ENCODE data around the gene TNRC6C.

Gene TNRC6C

DNA sequence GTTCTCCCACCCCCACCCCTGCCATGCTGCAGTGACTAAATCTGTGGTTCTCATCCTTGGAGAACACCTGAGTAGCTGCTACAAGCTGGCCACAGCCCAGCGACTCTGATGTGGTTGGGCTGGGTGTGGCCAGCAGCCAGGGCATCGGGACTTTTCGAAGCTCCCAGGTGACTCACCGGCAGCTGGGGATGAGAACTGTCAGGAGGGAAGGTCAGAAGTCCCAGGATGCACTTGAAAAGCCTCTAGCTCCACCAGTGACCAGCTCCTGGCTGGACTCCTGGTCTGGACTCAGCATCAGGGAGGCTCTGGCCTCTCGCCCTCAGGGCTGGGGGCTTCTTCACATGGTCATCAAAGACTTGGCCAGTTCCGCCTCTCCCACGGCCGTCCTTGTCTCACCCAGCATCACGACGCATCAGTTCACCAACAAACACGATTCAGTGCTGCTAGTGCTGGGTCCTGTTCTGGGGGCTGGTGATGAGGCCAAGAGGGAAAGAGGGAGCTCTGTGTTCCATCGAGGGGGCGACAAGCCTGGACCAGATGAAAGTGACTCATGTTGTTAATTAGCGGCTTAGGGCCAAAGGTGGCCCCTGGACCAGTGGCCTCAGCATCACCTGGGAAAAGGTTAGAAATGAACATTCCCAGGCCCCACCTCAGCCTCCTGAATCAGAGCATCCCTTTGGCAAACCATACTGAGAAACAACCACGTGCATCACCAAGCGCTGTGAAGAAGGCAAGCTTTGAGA is 183.8 kb downstream of the TNRC6C start:
- DNase-seq, result no peak

DNA sequence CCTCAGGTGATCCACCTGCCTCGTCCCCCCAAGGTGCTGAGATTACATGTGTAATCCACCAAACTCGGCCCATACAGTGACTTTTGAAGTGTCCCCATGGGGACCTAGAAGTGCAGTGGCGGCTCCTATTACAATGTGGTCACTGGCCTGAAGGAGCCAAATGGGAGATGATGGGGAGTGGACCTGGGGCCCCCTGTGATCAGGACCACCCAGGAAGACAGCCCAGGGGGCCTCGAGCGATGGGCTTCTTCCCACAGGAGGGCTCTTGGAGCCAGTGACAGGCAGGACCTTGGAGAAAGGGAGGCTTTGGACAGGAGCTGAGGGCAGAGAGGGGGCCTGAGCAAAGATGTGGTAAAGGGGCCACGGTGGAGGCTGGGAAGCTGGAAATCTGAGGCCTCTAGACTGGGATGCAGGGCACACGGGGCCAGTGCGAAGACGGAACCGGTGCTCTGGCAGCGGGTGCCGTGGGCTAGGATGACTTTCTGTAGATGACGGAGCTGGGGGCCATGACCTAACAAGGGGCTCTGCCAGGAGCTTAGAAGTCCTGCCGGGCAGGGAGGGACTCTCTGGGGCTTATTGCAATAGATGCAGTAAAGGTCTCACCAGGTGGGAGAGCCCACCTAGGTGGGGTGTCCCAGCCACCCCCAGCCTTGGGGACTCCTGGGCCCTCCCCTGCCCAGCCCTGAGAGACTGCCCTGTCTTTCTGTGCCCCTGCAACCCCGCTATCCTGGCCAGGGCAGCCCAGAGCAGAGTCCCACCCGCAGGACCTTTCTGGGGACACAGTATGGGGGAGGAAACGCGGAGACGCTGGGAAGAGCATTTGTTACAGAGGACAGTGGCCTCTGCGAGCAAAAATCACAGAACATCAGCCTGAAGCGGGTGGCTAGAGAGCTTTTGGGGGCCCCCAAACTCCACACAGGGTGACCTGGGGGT is 185.0 kb downstream of the TNRC6C start:
- DNase-seq, result no peak

DNA sequence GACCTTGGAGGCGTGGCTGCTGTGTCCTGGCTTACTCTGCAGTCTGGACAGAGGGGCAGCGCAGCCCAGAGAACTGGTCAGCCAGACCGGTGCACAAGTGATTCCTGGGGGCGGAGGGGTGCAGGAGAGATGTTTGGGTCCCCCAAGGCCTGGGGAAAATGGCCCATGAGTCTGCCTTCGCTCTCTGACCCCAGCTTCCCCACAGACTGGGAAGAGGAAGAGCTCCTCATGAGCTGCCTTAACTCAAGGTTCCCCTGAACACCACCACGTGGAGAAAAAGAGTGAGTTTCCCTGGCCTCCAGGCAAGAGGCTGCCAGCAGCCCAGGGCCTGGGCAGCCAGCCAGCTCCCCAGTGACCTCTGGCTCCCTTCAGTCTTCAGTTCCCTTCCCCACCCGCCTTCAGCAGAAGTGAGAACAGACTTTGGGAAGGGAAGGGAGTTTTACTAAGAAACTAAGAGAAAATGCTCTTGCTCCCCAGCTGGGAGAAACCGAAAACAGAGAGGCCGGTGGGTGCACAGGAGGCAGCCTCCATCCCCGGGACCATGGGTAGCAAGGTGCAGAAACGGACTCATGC is 185.7 kb downstream of the TNRC6C start:
- DNase-seq, result no peak

DNA sequence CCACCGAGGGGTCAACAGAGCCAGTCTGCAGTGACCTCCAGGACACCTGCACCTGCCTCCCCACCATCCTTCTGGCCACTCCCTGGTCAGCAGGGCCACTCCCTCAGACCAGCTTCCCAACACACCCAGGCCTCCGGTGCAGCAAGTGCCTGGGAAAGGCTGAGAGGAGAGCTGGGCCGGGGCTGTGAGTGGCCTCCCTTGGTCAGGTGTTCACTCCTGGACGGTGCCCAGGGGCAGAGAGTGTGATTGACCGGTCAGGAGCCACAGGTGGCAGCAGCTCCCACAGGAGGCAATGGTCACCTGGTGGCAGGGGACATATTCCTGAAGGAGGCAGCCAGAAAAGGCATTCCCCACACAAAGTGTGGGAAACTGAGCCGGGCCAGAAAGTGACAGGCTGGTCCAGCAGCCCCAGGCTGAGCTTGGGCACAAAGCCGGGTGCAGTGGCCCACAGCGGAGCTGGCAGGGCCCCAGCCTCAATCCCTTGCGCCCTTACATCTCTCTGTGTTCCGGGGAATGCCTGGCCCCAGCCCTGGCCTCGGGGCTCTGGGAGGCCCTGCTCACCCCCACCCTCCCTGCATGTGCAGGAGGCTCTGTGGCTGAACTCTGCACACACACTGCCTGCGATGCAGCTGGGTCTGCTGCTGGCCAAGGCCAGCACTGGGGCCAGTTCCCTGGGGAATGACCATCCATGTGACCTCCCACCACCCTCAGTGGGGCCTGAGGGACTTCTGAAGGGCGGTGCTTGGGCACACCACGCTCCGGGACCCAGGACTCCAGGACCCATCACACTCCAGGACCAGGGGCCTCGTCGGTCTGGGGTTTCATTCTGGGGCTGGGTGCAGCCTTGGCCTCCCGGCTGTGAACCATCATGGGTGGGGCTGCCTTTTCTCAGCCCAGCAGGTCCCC is 186.5 kb downstream of the TNRC6C start:
- no peak for DNase-seq

DNA sequence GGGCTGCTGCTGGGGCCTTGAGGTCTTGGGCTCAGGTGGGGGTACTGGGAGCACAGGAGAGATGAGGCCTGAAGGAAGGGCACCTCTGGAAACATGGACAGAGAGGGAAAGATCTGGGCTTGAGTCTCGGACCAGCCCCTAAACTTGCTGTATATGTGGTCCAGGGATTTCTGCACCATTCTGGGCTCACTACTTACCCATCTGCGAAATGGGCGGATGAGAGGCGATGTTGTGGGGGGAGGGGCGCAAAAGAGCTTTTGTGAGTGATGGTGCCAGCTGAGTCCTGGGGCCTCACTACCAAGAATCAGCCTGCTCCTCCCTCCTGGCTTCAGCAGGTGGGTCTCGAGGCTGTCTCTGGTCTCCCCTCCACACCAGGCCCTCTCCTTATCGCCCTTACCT is 188.0 kb downstream of the TNRC6C start:
- no peak for DNase-seq

DNA sequence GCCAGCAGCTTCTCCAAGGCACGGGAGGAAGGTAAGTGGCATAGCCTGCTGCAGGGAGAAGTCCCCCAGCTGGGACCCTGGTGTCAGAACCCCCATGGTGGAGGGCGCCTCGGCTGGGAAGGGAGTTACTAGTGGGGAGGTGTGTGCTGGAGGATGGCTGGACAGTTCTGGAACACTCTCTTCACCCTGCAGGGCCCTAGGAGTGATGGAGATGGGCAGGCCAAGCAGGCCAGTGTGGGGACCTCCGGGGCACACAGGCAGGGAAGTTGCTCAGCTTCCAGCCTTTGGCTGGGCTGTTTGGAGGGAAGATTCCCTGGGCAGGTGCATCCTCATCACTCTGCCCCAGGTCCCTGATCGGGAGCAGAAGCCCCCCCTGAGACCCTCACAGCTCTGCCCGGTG is 188.4 kb downstream of the TNRC6C start:
- no peak for DNase-seq

DNA sequence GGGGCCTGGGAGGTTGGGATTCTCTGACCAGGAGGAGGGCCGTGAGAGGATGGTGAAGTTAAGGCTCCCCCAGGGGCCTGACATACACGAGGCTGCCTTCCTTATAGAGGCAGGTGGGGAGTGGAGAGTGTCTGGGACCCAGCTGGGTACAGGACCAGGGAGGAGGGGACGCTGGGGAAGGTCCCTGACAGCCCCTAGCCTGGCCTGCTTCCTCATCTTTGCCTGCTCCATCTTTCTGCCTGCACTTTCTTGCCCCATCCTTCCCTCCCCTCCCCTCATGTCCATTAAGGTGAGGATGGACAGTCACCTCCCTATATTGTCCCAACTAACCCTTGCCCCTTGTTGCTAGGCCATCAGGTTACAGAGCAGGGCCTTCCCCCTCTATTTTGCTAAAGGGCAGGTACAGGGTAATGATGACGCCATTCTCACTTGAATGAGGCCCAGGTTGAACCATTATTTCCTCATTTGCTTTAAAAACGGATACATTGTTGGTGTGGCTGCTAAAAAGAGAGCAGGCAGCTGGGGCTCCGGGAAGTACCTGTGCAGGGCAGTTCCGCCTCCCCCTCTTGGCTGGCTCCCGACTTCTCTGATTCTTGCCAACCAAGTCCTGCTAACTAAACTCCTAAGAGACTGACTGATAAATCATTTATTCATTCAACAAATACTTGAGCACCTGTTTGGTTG is 189.0 kb downstream of the TNRC6C start:
- DNase-seq, result no peak

DNA sequence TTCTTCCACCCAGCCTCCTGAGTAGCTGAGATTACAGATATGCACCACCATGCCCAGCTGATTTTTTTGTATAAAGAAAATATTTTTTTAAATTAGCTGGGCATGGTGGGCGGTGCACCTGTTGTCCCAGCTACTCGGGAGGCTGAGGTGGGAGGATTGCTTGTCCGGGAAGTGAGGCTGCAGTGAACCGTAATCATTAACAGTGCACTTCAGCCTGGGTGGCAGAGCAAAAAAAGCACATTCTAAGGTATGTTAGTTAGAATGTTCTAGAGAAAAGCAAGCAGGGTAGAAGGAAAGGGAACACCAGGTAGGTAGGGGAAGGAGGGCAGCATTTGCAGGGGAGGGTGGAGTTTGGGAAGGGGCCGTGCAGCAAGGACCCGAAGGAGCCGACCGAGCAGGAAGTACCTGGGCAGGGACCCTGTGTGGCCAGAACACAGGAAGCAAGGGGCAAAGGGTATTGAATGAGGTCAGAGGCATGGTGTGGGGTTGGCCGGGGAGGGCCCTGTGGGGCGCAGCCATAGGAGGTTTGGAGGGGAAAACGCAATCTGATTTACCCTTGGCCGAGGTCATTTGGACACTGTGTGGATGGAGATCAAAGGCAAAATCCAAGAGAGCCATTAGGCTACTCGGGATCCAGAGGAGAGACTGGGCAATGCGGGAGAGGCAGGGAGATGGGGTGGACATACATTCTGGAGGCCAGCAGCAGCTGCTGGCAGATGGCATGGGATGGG is 189.9 kb downstream of the TNRC6C start:
- DNase-seq, result no peak

DNA sequence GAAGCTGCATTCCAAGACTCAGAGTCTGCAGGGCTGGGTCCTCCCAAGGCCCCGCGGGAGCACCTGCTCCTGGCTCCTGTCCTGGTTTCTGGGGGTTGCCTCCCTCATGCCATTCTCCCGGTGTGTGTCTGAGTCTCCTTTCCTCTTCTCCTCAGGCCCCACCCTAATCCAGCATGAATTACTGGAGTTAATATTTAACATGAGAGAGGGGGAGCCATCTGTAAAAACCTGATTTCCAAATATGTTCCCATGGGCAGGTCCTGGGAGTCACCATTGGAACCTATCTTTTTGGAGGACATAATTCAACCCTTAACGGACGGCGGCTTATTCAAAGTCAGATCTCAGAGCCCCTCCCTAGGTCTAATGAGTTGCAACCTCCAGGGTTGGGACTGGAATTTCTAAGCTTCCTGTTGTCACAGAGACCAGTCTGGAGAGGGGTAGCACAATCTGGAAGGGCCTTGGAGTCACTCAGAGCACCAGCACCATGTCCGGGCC is 193.1 kb downstream of the TNRC6C start:
- DNase-seq, result no peak

DNA sequence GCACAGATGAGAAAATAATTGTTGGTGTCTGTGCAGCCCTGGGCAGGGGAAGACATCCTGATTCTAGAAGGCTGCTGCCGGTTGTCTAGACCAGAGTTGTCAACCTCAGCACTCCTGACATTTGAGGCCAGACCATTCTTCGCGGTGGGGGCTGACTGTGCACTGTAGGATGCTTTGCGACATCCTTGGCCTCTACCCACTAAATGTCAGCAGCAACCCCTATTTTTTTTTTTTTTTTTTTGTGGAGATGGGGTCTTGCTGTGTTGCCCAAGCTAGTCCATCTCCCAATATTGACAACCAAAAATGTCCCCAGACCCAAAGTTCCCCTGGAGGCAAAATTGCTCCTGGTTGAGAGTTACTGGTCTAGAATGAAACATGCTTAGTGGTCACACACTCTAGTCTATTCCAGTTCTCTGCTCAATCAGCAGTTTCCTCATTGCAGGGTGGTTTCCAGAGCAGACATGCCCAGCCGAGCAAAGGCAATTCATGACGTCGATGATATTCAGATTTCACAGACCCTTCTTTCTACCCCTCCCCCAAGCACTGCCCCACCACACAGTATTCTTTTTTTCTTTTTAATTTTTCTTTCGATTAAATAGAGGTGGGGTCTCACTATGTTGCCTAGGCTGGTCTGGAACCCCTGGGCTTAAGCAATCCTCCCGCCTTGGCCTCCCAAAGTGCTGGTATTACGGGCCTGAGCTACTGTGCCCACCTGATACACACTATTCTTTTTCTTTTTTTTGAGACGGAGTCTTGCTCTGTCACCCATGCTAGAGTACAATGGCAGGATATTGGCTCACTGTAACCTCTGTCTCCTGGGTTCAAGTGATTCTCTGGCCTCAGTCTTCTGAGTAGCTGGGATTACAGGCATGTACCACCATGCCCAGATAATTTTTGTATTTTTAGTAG is 196.7 kb downstream of the TNRC6C start:
- no peak for DNase-seq
